COLO668 (cell line): ENCODE data around the gene KIF26B.
"Not testable (repeated sequence)": the region's sequence is repeated elsewhere in the genome, so short reads cannot be mapped to it uniquely, and the experiment has no call there.

Experiments
- DNase-seq: peaks from one replicate; lab custom pipeline; 2025; ENCODE audit not compliant: unreplicated experiment; lab: John Stamatoyannopoulos, UW

KIF26B gene

DNA sequence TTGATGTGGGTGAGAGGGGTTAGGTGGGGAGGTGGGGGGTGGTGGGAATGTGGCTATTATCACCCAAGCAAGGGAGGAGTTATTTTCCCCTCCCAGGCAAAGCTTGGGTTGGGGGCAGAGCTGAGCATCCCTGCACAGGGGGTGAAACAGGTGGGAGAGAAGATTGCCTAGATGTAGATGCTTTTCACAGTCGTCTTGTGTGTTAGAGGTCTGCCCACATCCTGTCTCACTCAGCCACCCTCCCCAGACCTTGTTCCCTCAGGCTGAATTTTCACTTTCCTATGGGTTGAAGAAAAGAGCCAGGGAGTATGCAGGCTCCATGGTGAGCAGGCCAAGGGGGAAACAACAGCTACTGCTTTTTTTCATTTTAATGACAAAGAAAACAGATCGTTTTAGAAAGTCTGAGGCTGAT lies 223.5 kb downstream of the KIF26B start:
- DNase-seq = no peak

DNA sequence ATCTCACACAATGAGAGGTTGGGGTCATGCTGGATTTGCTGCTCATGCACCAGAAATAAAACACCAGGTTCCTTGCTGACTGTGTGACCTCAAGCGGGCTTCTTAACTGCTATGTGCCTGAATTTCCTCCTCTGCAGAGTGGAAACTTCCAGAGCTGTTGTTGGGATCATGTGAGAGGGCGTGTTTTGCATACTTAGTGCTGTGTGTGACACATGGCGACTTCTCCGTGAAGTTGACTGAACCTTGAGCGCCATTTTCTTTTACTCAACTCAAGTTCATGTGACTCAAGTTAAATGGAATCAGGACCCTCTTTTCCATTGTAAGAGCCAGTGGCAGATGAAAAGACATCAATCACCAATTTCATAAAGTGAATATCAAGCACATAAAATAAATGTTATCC lies 224.0 kb downstream of the KIF26B start:
- DNase-seq = no peak

DNA sequence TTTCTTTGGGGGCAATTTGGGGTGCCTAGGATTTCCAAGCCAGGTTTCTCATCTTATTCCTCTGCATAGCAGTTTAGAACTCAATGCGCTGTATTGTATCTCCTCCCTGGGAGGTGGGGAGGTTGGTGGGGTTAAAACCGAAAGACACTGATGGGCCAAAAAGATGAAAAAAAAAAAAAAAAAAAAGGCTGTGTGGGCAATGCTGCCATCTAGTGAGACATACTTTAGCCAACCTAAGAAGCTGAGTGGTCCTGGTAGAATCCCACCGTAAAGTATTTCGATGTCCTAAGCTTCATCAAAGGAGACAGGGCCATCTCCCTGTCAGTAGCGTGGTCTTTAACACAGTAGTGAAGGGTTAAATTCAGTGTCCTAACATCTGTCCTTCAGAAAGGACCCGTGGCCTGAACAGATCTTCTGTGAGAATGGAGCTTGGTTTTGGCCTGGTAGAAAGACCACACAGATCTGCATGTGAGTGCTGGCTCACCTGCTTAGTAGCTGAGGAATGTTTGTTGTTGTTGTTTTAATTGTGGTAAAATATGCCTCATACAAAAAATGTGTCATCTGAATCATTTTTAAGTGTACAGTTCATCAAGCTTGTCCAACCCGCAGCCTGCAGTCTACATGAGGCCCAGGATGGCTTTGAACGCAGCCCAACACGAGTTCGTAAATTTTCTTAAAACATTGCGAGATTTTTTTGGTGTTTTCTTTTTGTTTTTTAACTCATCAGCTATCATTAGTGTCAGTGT lies 226.2 kb downstream of the KIF26B start:
- no peak for DNase-seq

DNA sequence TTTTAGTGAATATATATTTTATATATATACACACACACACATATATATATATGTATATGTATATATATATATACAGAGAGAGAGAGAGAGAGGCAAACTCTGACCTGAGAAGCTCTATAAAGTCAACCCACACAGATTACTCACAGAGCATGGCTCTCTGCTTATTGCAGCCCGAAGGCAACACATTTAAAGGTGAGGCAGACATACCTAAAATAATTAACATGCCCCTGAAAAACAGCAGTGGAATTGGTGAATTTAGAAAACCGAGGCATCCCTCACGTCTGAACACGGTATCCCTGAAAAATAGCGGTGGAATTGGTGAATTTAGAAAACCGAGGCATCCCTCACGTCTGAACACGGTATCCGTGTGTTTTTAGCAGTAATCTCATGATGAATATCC lies 228.2 kb downstream of the KIF26B start:
- no peak for DNase-seq

DNA sequence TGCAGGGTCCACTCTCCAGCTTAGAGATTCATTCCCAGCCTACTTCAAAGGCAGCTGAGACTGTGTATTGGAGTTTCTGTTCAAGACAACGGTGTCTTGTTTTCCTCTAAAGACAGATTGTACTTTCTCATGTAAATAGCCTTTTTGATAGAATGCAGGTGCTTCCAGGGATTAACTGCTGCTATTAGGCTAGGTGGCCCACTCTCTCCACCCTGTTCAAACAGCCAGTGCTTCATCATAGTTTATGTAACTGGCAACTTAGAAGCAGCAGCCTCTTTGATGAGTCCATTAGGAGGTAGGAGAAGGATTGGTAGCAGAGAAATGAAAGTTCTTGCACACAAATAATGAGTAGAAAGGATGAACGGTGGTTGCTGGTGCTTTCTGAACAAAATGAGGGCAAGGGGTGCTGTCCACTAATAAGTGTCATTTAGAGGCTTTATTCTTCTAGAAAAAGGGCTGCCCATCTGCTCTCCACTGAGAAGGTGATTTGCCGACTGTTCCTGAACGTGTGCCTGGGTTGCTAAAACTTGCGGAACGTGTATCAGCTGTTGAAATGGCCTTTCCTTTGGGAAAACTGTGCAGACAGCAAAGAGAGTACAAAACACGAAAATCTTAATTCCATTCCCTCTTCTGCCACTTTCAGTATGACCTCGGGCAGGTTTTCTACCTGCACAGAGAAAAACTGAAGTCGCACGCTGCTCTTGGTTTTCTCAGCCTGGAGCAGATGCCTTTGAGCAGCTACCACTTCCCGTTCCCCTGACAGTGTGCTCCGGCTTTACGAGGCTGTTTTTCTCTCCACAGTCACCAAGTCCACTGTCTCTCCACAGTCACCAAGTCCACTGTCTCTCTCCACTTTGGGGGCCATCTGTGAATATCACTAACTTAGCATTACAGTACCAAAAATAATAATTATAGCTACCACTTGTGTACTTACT lies 228.9 kb downstream of the KIF26B start:
- no peak for DNase-seq

DNA sequence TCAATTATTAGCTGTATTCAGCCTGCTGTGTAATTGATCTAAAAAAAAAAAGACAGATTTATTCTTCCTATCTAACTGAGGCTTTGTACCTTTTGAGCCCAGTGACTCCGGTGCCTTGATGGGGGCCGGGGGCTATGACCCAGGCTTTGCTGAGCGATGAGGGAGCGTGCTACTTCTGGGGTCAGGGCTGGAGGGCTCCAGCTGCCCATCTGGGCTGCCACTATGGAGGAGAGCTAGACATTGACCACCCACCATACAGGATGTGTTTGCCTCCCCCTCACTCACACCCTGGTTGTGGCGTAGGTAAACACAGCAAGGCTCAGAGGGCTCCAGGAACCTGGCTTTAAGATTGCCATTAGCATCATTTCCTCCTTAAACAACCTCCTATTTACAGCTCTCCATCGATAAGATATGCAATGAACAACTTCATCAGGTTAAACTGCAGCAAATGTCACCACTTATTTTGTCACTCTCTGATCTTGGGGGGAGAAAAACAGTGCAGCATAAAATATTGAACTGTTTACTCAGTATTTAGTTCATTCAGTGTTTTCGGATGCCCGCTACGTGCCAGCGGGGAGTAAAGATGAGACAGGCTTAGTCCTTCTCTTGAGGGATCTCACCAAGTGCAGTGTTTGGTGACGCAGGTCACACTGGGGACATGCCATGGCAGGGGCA lies 231.6 kb downstream of the KIF26B start:
- DNase-seq = no peak

DNA sequence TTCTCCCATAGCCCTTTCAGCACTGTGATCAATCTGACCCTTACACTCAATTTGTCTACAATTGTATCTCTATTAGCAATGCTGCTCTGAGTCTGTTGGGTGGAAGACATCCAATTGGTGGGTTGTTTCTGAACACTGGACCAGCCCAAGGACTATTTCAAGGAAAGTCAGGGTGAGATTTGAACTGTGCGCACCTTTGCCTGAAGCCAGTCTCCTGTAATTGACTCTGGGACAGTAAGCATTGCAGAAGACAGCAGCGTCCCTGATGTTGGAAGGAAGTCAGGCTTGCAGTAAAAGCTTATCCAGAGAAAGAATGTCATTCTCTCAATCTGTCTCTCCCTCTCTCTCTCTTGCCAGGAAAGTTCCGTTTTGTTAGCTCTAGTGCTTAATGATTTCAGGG lies 233.9 kb downstream of the KIF26B start:
- no peak for DNase-seq

DNA sequence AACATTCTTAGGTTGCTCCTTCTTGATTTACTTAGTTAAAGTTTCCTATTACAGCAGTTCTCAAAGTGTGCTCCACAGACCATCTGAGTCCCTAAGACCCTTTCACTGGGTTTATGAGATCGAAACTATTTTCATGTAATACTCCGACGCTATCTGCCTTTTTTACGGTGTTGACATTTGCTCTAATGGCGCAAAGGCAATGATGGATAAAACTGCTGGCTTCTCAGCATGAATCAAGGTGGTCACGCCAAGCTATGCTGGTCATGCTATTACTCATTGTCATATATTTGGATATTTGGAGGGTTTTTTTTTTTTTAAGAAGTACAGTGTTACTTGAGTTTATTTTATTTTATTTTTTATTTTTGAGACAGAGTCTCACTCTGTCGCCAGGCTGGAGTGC lies 235.1 kb downstream of the KIF26B start:
- DNase-seq = no peak

DNA sequence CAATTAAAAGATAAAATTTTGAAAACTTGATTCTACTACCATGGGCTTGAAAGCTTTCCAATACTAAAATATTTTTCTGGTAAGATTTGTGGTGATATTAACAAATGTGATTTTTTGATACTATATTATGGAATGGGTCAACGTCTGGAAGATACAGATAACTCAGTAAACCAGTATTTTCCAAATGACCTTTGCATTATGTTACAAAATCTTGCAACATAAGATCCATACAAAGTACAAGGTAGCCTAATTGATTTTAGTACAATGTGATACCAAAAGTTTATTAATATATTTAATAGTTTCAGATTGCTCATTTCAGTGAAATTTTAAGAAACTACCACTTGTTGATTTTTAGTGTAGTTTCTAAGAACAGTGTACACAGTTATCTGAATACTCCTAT lies 236.2 kb downstream of the KIF26B start:
- no peak for DNase-seq

DNA sequence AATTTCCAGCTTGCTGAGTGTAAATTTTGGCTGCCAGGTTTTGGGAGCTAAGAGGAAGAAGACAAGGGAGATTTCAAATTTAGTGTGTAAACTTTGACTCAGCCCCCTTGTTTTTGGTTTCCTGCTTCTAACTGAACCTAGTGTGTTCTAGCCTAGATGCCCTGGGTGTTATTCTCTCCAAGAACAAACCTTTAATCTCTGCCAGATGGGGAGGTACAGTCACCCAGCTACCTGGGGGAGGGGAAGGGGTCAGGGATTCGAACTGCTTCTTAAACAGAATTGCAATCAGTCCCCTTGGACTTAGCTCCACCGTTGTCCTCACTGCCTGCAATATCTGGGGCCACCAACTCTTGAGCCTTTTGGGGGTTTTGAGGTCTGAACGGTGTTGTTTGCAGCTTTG lies 238.9 kb downstream of the KIF26B start:
- DNase-seq = no peak

DNA sequence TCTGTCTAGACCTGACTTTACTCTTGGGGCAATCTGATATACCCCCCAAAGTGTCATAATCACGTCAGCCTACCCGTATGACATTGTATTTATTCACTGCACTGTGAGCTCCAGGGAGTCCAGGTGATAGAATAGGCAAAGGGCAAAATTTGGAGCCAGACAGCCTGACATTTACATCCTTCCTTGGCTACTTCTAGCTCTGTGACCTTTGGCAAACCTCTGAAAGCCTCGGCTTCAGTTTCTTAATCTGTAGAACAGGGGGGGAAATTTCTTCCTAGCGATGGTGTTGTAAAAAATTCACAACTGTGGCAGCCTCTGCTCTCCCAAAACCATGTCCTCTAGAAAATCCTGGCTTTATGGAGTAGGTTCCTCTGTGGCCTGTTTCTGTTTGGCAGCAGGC lies 240.9 kb downstream of the KIF26B start:
- DNase-seq = no peak

DNA sequence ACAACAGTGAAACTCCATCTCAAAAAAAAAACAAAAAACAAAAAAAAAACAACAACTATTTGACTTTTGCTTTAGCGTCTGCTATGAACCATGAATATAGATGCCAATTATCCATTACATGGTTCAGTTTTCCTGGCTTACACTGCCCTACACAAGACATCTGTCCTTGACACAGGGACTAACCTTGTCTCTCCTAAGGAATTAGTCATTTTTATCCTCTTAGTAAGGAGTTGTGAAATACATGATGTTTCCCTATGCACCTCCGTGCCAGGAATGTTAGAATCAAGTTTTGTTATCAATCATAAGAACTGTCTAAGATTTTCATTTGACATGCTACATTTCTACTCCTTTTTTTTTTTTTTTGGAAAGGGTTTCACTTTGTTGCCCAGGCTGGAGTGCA lies 241.8 kb downstream of the KIF26B start:
- DNase-seq = no peak

DNA sequence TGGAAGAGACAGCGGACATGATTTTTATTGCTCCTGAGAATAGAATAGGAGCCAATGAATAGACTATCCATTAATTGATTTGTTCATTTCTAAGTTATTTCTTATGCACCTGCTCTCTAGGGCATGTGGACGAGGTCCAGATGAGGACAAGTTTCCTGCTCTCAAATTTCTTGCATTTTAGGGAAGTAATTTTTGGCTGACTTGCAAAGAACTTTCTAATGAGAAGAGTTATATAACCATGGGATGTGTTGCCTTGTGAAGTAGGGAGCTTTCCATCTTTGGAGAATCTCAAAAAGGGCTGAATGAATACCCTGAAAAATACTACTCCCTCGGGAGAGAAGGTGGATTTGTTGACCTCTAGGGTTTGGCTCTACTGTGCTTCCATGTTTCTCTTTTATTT lies 243.0 kb downstream of the KIF26B start:
- no peak for DNase-seq

DNA sequence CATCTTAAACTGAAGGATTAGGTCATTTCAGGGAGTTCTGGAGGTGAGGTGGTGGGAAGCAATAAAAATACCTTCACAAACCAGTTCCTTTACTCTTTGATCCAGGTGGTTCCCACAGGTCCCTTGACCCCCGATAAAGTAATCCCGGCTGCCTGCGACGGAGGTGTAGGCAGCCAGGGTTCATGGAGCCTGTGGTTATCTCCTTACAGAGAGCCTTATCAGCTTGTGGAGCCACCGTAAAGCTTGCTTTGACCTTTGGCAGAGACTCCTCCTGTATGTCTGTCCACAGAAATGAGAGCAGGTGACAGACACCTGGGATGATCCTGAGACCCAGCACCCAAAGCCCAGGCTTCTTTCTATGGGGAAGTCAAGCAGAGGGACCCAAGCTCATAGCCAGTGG lies 243.4 kb downstream of the KIF26B start:
- no peak for DNase-seq

DNA sequence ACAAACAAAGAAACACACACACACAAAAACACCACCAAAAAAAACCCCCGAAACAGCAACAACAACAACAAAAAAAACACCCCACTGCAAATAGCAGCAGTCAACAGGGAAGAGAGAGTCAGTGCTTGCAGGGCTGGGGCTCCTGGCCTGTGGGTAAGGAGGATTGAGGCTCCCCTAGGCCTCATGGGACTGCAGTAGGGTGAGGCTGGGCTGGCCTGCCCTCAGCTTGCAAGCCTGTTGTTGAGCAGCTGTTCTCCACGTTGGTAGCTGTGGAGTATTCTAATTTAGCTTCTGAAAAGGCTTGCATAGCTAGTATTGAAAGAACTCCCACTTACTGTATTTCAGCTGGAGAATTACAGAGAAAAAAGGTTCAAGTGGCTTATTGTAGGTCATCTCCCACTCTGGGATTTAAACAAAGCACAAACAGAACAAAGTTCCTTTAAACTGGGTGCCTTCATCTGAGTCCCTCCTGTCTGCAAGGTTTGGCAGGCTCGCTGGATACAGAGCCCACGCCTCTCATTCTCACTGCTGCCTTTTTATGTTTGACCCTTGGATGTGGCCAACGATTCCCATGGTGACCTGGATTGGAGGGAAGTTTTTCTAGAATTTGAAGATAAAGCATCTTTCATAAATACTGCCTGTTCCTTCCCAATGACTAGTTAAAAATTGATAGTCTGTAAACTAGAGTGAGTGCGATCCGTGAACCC lies 247.2 kb downstream of the KIF26B start:
- no peak for DNase-seq

DNA sequence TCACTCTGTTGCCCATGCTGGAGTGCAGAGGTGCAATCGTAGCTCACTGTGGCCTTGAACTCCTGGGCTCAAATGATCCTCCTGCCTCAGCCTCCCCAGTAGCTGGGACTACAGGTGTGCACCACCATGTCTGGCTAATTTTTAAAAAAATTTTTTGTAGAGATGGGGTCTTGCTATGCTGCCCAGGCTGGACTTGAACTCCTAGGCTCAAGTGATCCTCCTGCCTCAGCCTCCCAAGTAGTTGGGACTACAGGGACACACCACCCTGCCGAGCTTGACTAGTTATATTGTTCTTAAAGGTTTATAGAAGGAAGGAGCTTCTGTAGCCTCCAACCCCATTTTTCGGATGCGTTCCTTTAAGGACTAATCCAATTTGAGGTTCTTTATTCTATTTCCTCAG lies 248.2 kb downstream of the KIF26B start:
- not testable (repeated sequence) for DNase-seq

DNA sequence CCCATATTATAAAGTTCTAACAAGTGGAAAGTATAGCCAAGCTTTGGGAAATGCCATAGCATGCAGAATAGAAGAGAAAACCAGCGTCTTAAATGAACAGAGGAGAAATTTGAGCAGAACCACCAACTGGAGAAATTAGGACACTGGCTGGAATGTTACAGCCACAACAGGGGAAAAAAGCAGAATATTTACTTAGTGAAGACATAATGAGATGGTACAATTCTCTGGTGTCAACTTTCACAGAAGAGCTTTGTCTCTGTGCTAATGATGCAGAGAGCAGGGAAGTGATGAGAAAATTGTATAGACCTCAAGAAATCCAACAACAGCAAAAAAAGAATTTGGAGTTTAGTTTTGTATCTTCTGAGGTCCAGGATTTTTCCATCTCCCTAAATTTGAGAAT lies 249.7 kb downstream of the KIF26B start:
- DNase-seq = no peak

DNA sequence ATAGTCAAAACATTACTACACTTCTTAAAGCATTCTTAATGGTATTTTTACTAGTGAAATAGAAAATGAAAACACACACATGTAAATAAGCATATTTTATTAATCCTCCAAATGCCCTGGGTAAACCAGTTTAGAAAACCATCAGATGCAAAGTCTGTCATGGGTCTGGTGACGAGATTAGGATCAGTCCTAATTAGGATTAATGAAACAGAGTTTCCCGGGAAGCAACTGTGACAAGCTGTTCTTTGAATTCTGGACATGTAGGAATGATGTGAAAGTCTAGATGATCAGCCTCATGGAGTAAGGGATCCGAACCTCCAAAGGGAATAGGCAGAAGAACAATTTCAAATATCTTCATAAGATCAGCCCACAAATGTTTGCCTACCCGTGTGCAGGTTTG lies 250.2 kb downstream of the KIF26B start:
- no peak for DNase-seq

DNA sequence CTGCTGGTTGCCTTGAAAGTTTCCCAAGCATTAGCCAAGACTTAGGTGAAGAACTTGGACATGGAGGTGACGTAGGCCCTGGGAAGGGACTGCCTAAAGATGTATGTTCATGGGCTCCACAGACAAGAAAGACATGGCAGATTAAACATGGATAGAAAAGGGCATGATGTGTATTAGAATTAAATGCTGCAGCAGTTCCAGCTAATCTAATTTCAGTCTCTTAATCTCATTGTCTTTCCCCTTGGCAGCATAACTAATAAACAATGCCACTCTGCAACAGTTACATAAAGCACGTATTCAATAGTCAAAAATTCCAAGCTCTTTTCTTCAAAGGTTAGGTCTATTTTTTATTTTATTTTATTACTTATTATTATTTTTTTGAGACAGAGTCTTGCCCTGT lies 251.6 kb downstream of the KIF26B start:
- DNase-seq = no peak

DNA sequence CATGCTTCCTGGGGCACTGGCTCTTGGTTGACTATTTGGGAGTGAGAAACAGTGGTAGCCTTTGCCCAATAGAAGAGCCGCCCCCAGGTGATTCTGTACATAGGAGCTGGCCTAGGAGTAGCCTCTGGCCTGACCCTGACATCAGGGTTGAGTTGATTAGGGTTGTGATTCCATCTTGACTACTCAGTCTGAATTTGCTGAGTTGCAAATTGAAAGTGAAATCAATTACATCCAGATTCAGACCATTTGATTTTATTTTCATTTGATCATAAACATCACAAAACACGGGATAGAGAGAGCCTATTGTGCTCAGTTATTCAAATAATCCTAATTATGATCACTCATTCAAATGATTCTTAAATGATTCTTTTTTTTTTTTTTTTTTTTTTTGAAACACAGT lies 253.2 kb downstream of the KIF26B start:
- no peak for DNase-seq
